BLaER1 treated with 17β-estradiol and CSF1 and Interleukin-3, amounts not matched to agents 10 nM and 100 nM (cell line): ENCODE measurements around the gene RRAGA.
"Not testable (repeated sequence)": the region's sequence is repeated elsewhere in the genome, so short reads cannot be mapped to it uniquely, and the experiment has no call there.

Experiments
- H3K27ac ChIP-seq, 11 experiments: shearing (Covaris generic); formaldehyde crosslinking; 2 replicates each; pipeline ENCODE4 v1.8.1; 2022
- H3K27me3 ChIP-seq, 11 experiments: shearing (Covaris generic); formaldehyde crosslinking; 2 replicates each; pipeline ENCODE4 v1.8.1; 2022
- H3K36me3 ChIP-seq, 11 experiments: shearing (Covaris generic); formaldehyde crosslinking; 2 replicates each; pipeline ENCODE4 v1.8.1; 2022
- H3K4me1 ChIP-seq, 10 experiments: shearing (Covaris generic); formaldehyde crosslinking; 2 replicates each; pipeline ENCODE4 v1.8.1; 2022
- H3K4me2 ChIP-seq, 11 experiments: shearing (Covaris generic); formaldehyde crosslinking; 2 replicates each; pipeline ENCODE4 v1.8.1; 2022
- H3K4me3 ChIP-seq, 10 experiments: shearing (Covaris generic); formaldehyde crosslinking; 2 replicates each; pipeline ENCODE4 v1.8.1; 2022
- H3K9ac ChIP-seq, 11 experiments: shearing (Covaris generic); formaldehyde crosslinking; 2 replicates each; pipeline ENCODE4 v1.8.1; 2022
- H3K9me3 ChIP-seq, 11 experiments: shearing (Covaris generic); formaldehyde crosslinking; replicated peaks in 1 of 11; 2 replicates each; pipeline ENCODE4 v1.8.1; 2022
- H4K20me1 ChIP-seq, 11 experiments: shearing (Covaris generic); formaldehyde crosslinking; 2 replicates each; pipeline ENCODE4 v1.8.1; 2022
- Cebpa-rat ChIP-seq, 11 experiments: shearing (Covaris generic); IDR thresholded peaks; 2 replicates each; pipeline ENCODE4 v1.8.1; 2022

Gene RRAGA

GRCh38 chr9:19057033-19057432 lies 7.8 kb downstream of the RRAGA start:
- H3K4me1 ChIP-seq = peaks cover under 1 to 14% (median 6%) of the 10 kb centered on the region in 10 experiments; a peak in 16 of 20 replicates
- no peak for TF ChIP-seq Cebpa-rat (IDR thresholded peaks at IDR 0.05)
- peaks cover 54 to 82% (median 60%) of the 10 kb centered on the region in 11 experiments for H3K36me3 ChIP-seq
- no peaks in the 10 kb centered on the region for H3K9me3 ChIP-seq
- H3K27ac ChIP-seq = no peak overlapping the region
- H3K4me3 ChIP-seq = no peak overlapping the region
- peaks cover 0 to 10% (median 6%) of the 10 kb centered on the region in 11 experiments; a peak in 13 of 22 replicates for H4K20me1 ChIP-seq
- H3K9ac ChIP-seq = no peak overlapping the region
- no peak overlapping the region for H3K4me2 ChIP-seq
- H3K27me3 ChIP-seq = no peaks in the 10 kb centered on the region

GRCh38 chr9:19074229-19074628 lies 25.0 kb downstream of the RRAGA start:
- H4K20me1 ChIP-seq = peaks cover 0 to 4% (median 0%) of the 10 kb centered on the region in 11 experiments; a peak in 2 of 22 replicates
- no peak overlapping the region for H3K27ac ChIP-seq
- no peak overlapping the region for H3K9ac ChIP-seq
- H3K36me3 ChIP-seq = peaks cover 92 to 100% (median 98%) of the 10 kb centered on the region in 11 experiments
- no peak for TF ChIP-seq Cebpa-rat (IDR thresholded peaks at IDR 0.05)
- H3K27me3 ChIP-seq = no peaks in the 10 kb centered on the region
- no peak overlapping the region for H3K4me2 ChIP-seq
- peaks cover 0 to 32% (median 21%) of the 10 kb centered on the region in 11 experiments; a peak in 18 of 22 replicates for H3K9me3 ChIP-seq
- no peak overlapping the region for H3K4me3 ChIP-seq
- H3K4me1 ChIP-seq = no peaks in the 10 kb centered on the region

- peaks cover 92 to 100% (median 98%) of the 10 kb centered on the region in 11 experiments for H3K36me3 ChIP-seq
- no peak for TF ChIP-seq Cebpa-rat (IDR thresholded peaks at IDR 0.05)
Observed at GRCh38 chr9:19074836-19075235, 25.6 kb downstream of the RRAGA start.

GRCh38 chr9:19085295-19085694 lies 36.1 kb downstream of the RRAGA start:
- H3K4me2 ChIP-seq = no peak overlapping the region
- peaks cover 0 to 8% (median 0%) of the 10 kb centered on the region in 10 experiments; a peak in 1 of 20 replicates for H3K4me1 ChIP-seq
- TF ChIP-seq Cebpa-rat (IDR thresholded peaks at IDR 0.05) = no peak
- H3K4me3 ChIP-seq = no peak overlapping the region
- no peak overlapping the region for H3K27ac ChIP-seq
- H3K36me3 ChIP-seq = peaks cover 79 to 100% (median 98%) of the 10 kb centered on the region in 11 experiments
- H3K9ac ChIP-seq = no peak overlapping the region
- H4K20me1 ChIP-seq = peaks cover 0 to 23% (median 5%) of the 10 kb centered on the region in 11 experiments; a peak in 8 of 22 replicates
- H3K9me3 ChIP-seq = no peaks in the 10 kb centered on the region
- H3K27me3 ChIP-seq = no peaks in the 10 kb centered on the region

More at GRCh38 chr9:19074836-19075235, 25.6 kb downstream of the RRAGA start:
- H3K9me3 ChIP-seq = peaks cover 0 to 32% (median 21%) of the 10 kb centered on the region in 11 experiments; a peak in 18 of 22 replicates
- peaks cover 0 to 4% (median 0%) of the 10 kb centered on the region in 11 experiments; a peak in 2 of 22 replicates for H4K20me1 ChIP-seq
- no peak overlapping the region for H3K4me3 ChIP-seq
- H3K27me3 ChIP-seq = no peaks in the 10 kb centered on the region
- H3K4me1 ChIP-seq = no peaks in the 10 kb centered on the region
- H3K4me2 ChIP-seq = no peak overlapping the region
- no peak overlapping the region for H3K9ac ChIP-seq
- H3K27ac ChIP-seq = no peak overlapping the region

- Histone ChIP-seq H3K36me3 (peaks cover 79 to 100% (median 98%) of the 10 kb centered on the region in 11 experiments), H3K27ac (no peak overlapping the region), H3K27me3 (no peaks in the 10 kb centered on the region), H4K20me1 (peaks cover 0 to 23% (median 5%) of the 10 kb centered on the region in 11 experiments; a peak in 8 of 22 replicates), H3K4me3 (no peak overlapping the region), H3K9ac (0 out of 22 replicates have a peak overlapping the region, but pooled peaks of 1 of the 11 experiments have one; percentile 34), H3K4me2 (no peak overlapping the region), H3K4me1 (peaks cover 0 to 15% (median 8%) of the 10 kb centered on the region in 10 experiments; a peak in 9 of 20 replicates), H3K9me3 (no peaks in the 10 kb centered on the region)
- TF ChIP-seq Cebpa-rat (IDR thresholded peaks at IDR 0.05) = no peak
Observed at GRCh38 chr9:19087106-19088000, 38.1 kb downstream of the RRAGA start.

GRCh38 chr9:19097431-19097830 lies 48.2 kb downstream of the RRAGA start:
- not testable (repeated sequence) for H3K9ac ChIP-seq, H3K27ac ChIP-seq, H3K4me3 ChIP-seq, H3K27me3 ChIP-seq, H3K9me3 ChIP-seq
- Histone ChIP-seq H3K4me2 (peak overlapping the region in 8 of 11 experiments; percentile 2 to 31 (median 17); a peak in 6 of 22 replicates), H4K20me1 (peaks cover 0 to 63% (median 23%) of the 10 kb centered on the region in 11 experiments; a peak in 15 of 22 replicates), H3K4me1 (peaks cover 23 to 39% (median 32%) of the 10 kb centered on the region in 10 experiments), H3K36me3 (peaks cover 40 to 85% (median 77%) of the 10 kb centered on the region in 11 experiments)
